ENCODE results near the gene CACNA1S.

Gene CACNA1S

GRCh38 chr1:201112173-201112731 is at the start of gene CACNA1S:
Gene CACNA1S, minus strand, starts transcription at chr1:201112426. Its CDS starts 87 bp downstream, at chr1:201112339.
- no peak for DNase-seq (ENCODE audit: low read depth in 2 of 2)

DNA sequence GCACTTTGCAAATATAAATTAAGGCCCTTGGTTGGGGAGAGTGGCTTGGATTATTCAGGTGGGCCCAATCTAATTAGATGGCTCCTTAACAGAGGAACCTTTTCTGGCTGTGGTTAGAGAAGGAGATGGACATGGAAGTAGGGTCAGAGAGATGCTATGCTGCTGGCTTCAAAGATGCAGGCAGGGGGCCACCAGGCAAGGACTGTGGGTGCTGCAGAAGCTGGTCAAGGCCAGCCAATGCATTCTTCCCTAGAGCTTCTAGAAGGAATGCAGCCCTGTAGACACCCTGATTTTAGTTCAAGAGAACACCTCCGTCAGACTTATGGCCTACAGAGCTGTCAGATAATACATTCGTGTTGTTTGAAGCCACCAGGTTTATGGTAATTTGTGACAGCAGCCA is 45.7 kb upstream of the CACNA1S start:
- DNase-seq (ENCODE audit: low read depth in 2 of 2), result no peak

DNA sequence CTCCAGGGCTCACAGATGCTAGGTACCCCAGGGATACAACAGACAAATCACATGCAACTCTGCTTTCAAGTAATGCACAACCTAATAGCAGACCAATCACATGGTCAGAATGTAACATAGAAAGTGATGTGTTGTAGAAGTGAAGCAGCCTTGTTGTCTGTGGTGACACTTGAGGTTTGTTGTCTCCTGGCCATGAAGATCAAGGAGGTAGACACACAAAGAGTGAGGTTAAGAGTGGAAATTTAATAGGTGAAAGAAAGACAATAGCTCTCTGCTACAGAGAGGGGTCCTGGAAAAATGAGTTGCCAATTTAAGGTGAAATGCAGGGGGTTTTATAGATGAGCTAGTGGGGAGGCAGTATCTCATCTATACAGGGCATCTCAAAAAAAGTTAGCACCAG is 44.6 kb upstream of the CACNA1S start:
- DNase-seq (ENCODE audit: low read depth in 2 of 2), result no peak

- DNase-seq (ENCODE audit: low read depth in 2 of 2), result no peak
These were observed 44.1 kb upstream of the CACNA1S start for GRCh38 chr1:201156346-201156745.

GRCh38 chr1:201155354-201155753 is 43.1 kb upstream of the CACNA1S start:
- DNase-seq (ENCODE audit: low read depth in 2 of 2), result no peak

- peak; percentile 97 to 98 for DNase-seq (ENCODE audit: low read depth in 2 of 2)
These were observed 42.4 kb upstream of the CACNA1S start, which contains the start of gene TMEM9 for GRCh38 chr1:201154389-201155165. Gene TMEM9, minus strand, starts transcription at chr1:201154474. Its CDS starts 551 bp downstream, at chr1:201153923.

DNA sequence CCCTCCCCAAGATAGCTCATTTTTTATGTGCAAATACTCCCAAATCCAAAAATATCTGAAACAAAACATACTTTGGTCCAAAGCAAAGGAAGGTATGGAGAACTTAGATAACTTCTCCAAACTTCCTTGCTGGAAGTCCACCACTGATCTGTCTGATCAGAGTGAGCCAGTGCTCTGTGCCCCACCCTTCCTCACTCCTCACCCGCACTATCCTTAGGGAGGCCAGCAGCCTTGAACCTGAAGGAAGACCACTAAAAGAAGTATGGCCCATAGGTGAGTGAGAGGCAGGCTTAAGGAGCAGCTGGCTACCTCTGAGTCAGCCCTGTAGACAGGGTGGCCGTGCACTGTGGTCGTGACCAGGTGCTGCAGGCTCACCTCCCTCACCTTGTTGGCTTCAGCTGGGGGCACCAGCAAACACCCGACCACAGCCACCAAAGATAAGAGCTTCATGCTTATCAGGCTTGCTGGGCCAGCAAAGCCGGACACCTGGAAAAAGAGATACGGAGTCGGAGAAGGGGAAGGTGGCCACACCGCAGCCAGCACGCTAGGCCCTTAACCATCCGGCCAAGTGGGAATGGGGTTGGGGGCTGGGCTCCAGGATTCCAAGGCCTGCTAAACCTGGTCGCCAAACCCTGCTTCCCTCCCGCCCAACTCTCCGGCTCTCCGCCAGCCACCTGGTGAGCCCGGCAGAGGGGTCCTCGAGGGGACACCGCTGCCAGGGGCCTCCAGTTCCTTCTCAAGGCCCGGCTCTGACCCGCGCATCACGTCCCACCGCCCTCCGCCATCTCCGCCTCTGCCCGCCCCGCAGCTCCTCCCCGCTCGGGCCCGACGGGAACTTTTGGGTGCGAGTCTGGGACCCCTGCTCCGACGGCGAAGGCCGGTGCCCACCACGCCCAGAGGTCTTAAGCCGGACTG is 41.5 kb upstream of the CACNA1S start:
- DNase-seq (ENCODE audit: low read depth in 2 of 2), result no peak

- no peak for DNase-seq (ENCODE audit: low read depth in 2 of 2)
These were observed 37.2 kb upstream of the CACNA1S start for GRCh38 chr1:201149400-201149799.

DNA sequence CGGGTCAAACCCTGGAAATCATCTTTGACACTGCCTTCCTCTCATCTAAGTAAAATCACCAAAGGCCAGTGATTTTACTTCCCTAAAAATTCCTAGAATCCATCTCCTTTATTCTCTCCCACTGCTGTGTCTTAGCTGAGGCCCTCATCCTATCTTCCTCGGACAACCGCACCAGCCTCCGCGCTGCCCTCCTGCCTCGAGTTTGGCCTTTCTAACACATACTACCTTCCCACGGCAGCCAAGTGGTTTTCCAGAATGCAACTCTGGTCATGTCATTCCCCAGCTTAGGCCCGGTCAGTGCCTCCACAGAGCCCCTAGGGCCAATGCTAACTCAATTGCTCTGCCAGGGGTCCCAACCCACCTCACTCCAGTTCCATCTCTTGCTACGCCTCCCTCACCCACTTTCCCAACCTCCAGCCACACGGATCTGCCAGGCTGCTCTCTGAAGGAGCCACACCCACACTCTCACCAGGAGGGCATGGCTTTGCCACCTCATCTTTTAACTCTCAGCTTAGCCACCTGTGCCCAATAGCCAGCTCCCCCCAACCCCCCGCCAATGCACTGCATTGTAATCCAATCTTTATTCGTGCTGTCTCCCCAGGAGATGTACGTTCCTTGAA is 35.3 kb upstream of the CACNA1S start:
- DNase-seq (ENCODE audit: low read depth in 2 of 2), result no peak

DNA sequence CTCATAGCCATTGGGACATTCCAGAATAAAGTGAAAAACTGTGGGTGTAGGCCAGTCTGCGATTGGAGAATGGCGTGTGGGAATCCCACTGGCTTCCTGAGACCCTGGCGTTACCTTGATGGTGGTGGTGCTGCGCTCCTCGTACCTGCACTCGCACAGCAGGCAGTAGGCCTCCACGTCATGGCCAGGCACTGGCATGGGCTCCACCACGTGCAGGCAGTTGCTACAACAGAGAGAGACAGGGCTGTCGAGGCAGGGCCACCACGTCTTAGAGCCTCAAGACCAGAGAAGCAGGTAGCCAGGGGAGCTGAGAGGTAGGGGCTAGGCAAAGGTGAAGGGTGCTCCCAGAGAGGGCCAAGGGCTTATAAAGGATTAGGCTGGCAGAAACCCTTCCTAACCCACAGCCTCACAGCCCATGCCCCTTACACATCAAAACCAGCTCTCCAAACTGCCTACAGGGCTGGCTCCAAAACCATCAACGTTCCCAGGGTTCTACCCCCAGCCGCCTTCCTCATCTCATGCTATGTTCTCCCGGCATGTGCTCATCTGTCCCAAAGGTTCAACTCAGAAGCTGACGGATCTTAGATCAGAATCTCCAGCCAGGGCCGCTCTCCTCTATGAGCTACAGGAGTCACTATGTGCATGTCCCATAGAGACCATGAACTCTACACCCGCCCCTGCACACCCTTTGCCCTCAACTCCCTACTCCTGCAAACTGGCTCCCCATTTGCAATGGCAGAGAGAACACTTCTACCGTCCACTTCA is 34.6 kb upstream of the CACNA1S start:
- no peak for DNase-seq (ENCODE audit: low read depth in 2 of 2)

DNA sequence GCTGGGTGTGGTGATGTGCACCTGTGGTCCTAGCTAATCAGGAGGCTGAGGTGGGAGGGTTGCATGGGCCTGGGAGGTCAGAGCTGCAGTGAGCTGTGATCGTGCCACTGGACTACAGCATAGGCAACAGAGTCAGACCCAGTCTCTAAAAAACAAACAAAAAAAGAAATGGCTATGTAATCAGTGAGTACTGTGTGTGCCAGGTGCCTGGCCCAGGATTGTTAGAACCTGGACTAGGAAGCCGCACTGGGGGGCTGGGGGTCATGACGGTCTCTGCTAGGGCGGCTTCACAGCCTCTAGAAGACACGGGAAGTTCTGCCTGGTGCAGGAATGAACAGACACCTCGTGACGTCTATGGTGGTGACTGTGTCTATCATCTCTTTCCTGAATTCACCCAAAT is 33.6 kb upstream of the CACNA1S start:
- no peak for DNase-seq (ENCODE audit: low read depth in 2 of 2)

DNA sequence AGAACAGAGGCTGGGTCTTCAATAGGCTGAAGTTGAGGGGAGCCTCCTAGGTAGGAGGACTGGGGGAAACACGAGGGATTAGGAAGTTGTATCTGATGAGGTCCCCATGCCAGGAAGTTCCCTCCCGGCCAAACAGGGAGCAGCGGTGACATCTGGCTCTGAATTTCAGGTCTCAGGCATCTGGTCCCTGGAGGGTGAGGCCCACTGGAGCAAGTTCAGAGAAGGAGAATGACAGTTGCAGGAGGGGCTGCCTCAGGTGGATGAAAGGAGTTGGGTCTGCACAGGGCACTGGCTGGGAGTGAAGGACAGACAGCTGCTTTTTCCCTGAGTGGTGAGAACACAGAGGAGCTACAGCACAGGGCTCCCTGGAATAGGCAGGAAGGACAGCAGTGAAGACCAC is 32.9 kb upstream of the CACNA1S start:
- no peak for DNase-seq (ENCODE audit: low read depth in 2 of 2)

DNA sequence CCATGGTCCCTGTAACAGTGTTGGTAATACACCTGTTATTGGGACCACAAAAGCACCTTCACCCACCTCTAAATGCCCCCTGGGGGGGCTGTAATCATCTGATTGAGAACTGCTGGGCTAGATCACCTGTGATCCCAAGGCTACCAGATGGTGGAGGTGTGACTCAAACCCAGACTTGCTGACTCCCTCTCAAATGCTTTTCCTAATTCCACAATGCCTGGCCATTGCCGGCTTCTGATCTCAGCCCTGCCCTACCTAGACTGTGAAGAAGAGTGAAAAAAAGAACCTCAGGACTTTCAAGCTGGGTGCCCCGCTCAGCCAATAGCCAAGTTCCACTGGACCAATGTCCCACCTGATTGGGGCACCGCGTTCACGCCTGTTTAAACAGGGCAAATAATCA is 32.5 kb upstream of the CACNA1S start:
- no peak for DNase-seq (ENCODE audit: low read depth in 2 of 2)

DNA sequence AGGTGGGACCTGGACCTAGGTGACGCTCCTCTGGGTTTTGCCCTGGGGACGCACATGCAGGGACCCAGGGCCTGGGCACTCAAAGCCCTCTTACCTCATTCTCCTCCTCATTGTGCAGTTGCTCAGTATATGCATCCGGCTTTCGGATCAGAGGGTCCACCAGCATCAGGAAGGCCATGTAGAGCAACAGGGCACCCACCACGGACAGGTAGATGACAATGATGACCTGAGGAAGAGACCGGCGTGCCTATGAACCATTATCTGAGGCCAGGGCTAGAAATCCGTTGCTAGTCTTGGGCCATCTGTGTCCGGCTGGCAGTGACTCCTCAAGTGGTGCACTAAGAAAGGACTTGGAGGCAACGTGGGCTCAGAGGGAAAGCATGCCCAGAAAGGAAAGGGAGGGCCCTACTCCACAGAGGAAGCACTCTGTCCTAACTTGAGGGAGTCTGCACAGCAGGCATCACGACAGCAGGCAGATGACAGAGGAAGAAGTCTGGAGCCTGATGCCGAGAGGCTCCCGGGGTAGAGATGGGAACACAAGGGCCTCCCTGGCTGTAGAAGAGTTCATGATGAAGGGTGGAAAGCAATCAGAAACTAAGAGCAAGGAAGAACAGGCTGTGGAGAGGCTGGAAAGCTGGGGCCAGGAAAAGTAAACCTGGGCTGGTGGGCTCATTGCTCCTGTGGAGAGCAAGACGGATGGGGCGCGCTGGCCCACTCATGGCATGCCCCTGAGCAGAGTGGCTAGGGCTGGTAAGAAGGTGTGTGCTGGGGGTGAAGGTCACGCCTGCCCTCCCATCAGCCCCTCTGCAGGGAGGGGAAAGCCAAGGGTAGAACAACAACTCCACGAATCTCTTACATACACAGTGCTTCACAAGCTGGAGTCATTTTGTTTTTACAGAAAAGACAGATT is 31.8 kb upstream of the CACNA1S start:
- DNase-seq (ENCODE audit: low read depth in 2 of 2), result no peak

- DNase-seq (ENCODE audit: low read depth in 2 of 2), result no peak
These were observed 30.9 kb upstream of the CACNA1S start for GRCh38 chr1:201142849-201143725.

GRCh38 chr1:201142011-201142848 is 30.0 kb upstream of the CACNA1S start:
- DNase-seq (ENCODE audit: low read depth in 2 of 2), result no peak

DNA sequence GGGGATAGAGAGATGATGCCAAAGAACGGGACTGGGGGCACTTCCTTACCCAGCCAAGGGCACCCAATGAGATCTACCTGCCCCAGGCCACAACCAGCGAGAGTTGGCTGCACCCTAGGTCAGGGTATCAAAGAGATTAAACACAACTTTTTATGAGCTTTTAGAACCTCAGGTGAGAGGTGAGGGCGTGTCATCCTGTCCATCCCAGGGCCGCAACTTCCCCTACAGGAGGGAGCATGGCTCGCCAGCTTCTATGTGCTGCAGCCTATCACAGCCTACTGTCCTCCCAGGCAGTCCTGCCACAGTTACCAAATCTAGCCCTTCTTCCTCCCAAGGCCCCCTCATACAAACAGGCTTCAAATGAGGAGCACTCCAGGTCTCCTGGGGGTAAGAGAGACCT is 29.2 kb upstream of the CACNA1S start:
- no peak for DNase-seq (ENCODE audit: low read depth in 2 of 2)

GRCh38 chr1:201140941-201141260 is 28.7 kb upstream of the CACNA1S start:
- no peak for DNase-seq (ENCODE audit: low read depth in 2 of 2)

Measured in stimulated activated CD8-positive, alpha-beta memory T cell treated with anti-CD3 and anti-CD28 coated beads, Interleukin-2, amount 100 ng/mL, for 1 hour (primary cell).